HG03039 (cell line): Measurements from ENCODE around the gene ULK3.
"Not testable (repeated sequence)": the region's sequence is repeated elsewhere in the genome, so short reads cannot be mapped to it uniquely, and the experiment has no call there.

Experiments used
- ATAC-seq: cut with Tn5 transposase; IDR thresholded peaks from one replicate; pipeline ENCODE4 v1.9.1; 2021; ENCODE audit warnings: mild to moderate bottlenecking, moderate library complexity; ENCODE audit not compliant: unreplicated experiment

Gene ULK3, protein sequence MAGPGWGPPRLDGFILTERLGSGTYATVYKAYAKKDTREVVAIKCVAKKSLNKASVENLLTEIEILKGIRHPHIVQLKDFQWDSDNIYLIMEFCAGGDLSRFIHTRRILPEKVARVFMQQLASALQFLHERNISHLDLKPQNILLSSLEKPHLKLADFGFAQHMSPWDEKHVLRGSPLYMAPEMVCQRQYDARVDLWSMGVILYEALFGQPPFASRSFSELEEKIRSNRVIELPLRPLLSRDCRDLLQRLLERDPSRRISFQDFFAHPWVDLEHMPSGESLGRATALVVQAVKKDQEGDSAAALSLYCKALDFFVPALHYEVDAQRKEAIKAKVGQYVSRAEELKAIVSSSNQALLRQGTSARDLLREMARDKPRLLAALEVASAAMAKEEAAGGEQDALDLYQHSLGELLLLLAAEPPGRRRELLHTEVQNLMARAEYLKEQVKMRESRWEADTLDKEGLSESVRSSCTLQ

GRCh38 chr15:74842581-74843444, at the start of gene ULK3:
Gene ULK3, minus strand, starts transcription at chr15:74843156. Its CDS starts 51 bp downstream, at chr15:74843105.
- ATAC-seq = peak; percentile 66

DNA sequence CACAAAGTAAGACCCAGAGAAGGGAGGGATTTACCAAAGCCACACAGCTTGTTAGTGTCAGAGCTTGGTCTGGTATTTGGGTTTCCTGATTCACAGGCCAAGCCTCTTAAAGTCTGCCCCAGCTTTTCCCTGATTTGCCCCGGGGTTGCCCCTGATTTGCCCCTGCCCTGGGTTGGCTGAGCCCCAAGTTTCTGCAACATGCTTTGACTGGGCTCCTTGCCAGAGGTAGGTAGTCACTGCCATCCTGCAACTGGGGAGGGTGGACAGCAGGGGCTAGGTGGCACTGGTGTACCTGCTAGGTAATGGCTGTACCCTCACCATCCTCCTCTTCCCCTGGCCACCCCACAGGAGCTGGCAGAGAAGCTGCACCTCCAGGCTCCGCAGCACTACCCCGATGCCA, 49.4 kb upstream of the ULK3 start:
- ATAC-seq = no peak

- no peak for ATAC-seq
Observed at GRCh38 chr15:74891469-74891868, 48.5 kb upstream of the ULK3 start.

- no peak for ATAC-seq
Observed at GRCh38 chr15:74890665-74890960, 47.7 kb upstream of the ULK3 start.

DNA sequence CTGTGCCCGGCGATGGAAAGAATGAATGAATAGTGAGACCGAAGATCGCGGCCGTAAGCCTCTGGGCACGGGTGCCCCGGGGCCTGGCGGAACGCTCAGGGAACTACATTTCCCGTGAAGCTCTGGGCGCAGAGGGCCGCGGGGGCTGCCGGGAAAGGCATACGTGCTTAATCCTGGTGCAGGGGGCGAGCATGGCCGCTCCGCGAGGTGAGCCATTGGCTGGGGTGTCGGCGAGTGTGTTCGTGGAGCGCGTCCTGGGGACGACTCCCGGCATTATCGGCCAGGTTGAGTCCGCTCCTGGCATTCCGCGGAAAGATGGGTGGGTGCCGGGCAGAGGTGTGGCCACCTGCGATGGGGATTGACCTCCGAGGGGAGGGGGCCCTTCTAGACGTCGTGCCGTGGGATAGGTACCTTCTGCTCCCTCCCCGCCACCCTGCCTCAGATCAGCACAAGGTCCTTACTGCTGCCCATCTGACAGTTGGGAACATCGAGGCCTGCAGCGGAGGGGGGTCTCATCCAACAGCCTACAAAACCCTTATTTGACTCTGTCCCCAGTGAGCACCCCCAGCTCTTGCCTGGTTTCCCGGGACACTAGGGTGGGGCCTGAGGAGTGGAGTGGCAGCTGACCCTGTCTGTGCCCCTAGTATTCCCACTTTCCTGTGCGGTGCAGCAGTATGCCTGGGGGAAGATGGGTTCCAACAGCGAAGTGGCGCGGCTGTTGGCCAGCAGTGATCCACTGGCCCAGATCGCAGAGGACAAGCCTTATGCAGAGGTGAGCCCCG, 47.1 kb upstream of the ULK3 start, which contains the start of gene MPI:
Gene MPI (plus strand): TSS at position 160 of the 782 bp plus-strand sequence. CDS start 32 bp downstream, at position 192.
- ATAC-seq = peak; percentile 55

DNA sequence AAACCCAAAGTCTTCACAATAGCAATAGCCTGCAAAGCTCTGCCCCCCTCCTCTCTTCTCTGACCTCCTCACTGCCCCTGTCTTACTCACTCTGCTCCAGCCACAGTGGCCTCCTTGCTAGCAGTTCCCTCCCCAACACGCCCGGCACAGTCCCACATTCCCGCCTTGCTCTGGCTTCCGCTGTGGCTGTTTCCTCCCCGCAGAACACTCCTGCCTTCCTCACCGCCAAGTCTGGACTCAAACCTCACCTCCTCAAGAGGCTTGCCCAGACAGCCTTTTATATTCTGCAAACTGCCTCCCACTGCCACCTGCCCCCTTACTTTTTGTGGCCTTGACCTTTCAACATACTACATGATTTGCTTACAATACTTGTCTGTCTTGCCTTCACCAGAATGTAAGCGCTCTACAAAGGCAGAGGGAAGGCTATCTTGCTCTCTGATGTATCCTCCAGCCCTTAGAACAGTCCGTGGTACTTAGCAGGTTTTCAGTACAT, 46.5 kb upstream of the ULK3 start:
- peak; percentile 12 for ATAC-seq

DNA sequence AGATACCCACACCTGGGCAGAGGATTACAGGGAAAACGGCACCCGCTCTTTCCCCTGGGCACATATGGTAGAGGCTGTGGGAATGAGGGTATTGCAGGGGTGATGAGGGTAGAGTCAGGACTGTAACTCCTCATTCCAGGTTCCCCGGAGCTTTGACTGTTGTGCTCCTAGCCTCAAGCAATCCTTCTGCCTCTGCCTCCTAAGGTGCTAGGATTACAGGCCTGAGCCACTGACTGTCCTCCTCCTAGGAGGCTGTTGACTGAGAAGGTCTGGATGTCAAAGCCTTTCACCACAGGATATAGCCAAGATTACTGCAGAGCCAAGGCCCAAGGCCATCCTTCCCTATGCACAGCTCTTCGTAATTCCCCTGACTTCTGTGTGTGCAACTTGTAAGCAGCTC, 45.8 kb upstream of the ULK3 start:
- ATAC-seq = no peak

DNA sequence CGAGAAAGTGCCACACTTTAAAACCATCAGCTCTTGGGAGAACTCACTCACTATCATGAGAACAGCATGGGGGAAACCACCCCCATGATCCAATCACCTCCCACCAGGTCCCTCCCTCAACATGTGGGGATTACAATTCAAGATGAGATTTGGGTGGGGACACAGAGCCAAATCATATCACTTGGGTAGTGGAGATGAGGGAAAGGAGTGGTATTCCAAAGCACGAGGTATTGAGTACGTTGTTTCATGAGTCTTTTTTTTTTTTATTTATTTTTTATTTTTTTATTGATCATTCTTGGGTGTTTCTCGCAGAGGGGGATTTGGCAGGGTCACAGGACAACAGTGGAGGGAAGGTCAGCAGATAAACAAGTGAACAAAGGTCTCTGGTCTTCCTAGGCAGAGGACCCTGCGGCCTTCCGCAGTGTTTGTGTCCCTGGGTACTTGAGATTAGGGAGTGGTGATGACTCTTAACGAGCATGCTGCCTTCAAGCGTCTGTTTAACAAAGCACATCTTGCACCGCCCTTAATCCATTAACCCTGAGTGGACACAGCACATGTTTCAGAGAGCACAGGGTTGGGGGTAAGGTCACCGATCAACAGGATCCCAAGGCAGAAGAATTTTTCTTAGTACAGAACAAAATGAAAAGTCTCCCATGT, 44.7 kb upstream of the ULK3 start:
- ATAC-seq = not testable (repeated sequence)

DNA sequence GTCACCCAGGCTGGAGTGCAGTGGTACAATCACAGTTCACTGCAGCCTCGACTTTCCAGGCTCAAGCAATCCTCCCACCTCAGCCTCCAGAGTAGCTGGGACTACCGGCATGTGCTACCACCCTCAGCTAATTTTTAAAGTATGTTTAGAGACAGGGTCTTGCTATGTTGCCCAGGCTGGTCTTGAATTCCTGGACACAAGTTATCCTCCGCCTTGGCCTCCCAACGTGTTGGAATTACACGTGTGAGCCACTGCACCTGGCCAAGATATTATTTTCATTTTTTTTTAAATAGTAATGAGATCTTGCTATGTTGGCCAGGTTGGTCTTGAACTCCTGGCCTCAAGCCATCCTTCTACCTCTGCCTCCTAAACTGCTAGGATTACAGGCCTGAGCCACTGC, 42.5 kb upstream of the ULK3 start:
- no peak for ATAC-seq

DNA sequence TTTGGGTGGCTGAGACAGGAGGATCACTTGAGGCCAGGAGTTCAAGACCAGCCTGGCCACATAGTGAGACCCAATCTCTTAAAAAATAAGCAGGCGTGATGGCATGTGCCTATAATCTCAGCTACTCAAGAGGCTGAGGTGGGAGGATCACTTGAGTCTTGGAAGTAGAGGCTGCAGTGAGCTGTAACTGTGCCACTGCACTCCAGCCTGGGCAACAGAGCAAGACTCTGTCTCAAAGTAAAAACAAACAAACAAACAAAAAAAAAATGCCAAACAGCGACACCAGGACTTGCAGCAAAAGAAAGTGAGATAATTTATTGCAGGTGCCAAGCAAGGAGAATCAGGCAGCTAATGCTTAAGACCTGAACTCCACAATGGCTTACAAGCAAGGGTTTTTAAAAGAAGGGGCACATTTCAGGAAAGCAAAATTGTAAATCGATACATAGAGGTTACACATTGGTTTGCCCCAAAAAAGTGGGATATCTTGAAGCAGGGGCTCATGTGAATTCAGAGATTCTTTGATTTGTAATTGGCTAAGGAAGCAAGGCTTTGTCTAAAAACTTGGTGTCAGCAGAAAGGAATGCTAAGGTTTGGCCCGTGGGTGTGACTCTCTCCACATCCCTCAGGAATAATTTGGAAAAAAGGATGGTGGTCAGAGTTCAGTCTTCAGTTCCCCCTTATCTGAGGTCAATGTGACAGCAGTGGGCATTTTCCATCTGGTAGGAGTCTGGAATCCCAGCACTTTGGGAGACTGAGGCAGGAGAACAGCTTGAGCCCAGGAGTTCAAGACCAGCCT, 41.7 kb upstream of the ULK3 start:
- ATAC-seq = no peak

DNA sequence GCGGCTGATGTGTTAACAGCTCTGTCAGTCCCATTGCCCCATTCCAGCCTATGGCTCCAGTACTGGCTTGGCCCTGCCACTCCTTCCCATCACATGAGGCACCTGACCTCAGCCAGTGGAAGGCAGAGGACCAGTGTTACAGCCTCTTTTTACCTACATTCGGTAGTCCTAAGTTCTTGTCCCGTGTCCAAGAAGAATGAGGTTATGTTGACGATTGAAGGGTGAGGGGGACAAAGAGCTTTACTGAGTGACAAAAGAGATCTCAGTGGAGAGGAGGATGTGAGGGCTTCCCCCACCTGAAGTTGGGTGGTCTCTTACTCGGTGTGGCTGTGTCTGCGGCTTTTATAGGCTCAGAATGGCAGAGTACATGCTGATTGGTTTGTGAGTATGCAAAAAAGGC, 39.6 kb upstream of the ULK3 start:
- ATAC-seq = no peak

DNA sequence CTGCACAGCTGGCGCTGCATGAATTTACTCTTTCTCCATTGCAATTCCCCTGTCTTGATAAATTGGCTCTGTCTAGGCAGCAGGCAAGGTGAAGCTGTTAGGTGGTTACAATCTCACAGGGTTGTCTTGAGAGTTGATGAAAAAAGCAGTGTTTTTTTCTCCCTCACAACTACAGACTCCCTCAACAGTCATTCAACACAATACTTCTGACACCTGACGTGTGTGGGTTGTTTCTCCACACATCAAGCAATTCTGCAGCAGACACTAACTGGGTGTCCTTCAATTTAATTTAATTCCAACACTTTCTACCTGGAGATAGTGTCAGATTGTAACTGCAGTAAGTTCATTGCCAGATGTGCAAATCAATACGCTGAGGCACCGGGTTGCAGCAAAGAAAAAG, 35.3 kb upstream of the ULK3 start:
- ATAC-seq = no peak

GRCh38 chr15:74873756-74874424, 30.9 kb upstream of the ULK3 start:
- no peak for ATAC-seq

DNA sequence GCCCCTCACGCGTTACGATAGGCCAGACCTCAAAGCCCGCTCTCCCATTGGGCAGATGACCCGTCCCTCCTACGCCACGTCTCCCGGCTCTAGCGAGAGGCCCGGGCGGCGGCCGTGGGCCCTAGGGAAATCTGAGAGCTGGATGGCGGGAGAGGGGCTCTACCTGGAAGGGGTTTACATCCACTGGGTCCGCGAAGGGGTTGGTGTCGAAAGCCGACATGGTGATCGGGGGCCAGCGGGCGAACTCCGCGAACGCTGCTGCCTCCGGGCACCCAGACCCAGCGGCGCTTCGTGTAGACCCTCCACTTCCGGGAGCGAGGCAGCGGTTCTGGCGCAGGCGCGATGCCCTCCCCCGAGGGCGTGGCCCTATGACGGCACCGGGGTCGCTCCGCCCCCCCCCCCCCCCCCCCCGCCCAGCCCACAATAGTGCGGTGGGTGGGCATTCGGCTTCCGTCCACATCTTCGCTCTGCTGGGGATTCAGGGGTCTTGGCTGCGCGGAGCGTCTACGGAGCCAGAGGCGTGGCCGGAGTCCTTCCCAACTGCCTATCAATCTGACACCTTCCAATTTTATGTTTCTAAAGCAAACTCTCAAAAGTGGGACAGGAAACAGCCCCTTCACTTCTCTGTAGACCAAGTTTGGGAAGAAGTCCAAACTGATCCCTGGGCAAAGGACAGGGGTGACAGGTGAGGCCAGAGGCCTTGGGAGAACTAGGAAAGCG, 30.2 kb upstream of the ULK3 start, which contains the start of gene SCAMP2:
Gene SCAMP2 (minus strand): TSS at position 330 of the 720 bp plus-strand sequence. CDS start 110 bp downstream, at position 220.
- peak; percentile 72 for ATAC-seq

DNA sequence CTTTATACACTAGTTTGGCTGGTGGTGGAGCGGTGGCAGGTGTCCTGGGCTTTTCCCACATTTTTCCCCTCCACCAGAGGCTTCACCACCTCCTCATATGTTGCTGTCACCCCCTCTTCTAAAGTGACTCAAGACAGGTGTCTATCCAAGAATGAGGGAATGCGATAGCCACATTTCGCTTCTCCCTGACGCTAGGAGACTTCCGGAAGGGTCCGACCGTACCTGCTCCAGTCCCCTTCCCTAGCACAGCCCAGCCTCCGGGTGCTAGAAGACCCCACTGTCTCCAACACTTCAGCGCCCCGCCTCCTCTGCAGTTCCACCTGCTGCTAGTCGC, 29.7 kb upstream of the ULK3 start:
- no peak for ATAC-seq

- ATAC-seq = no peak
Observed at GRCh38 chr15:74870436-74871215, 27.7 kb upstream of the ULK3 start.

DNA sequence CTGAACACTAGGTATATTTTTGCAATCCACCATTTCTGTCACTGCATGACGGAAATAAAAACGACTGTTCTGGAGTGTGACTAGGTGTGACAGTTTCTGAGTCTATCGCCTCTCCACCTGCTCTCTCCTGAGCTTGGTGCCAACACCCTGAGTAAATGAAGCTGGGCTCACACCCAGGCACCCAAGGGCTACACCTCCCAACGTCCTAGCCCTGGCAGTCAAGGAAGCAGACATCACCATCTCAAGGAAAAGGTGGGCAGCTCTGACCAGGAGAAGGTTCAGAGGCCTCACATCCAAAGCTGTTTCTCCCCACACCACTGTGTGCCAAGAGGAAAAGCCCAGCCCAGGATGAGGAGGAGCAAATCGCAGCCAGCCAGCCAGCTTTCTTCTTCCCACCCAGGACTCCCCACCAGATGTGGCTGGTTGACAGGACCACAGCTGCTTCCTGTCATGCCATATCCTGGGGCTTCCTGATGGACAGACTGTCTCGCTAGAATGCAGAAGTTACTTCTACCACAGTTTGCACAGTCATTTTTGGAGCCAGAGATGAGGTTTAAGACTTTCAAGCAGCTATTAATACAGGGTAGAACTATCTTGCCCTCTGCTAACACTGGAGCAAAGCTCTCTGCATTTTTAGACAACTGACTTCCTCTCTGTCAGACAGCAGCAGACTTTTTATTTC, 26.9 kb upstream of the ULK3 start:
- no peak for ATAC-seq
